Thyroid gland (tissue), 4 donors: Measurements from ENCODE around the gene YWHAQ. TPM values are rescaled to one million over a fixed set of nuclear protein-coding genes. Genes with fewer than 3 reads are reported as not detected.

ENCODE experiments used
- DNase-seq, 2 donors: peaks; one replicate each; pipeline ENCODE4 v3.0.0-alpha.2; 2019
- H3K27ac ChIP-seq, 3 donors: fragments of 200-600 bp; sonication (generic); 1 replicate in 2 of 3; 2 replicates in 1 of 3; pipeline ENCODE4 v1.5.1; 2016 to 2019; ENCODE audit warnings: mild to moderate bottlenecking in 1 of 3, moderate library complexity in 1 of 3
- H3K27me3 ChIP-seq: fragments of 200-600 bp; sonication (generic); one replicate; pipeline ENCODE4 v1.5.1; 2019
- H3K36me3 ChIP-seq, 2 donors: fragments of 200-600 bp; sonication (generic); one replicate each; pipeline ENCODE4 v1.5.1; 2016 to 2019
- H3K4me1 ChIP-seq, 2 donors: fragments of 200-600 bp; sonication (generic); one replicate each; pipeline ENCODE4 v1.5.1; 2017 to 2019
- H3K4me3 ChIP-seq, 3 donors: fragments of 200-600 bp; sonication (generic); replicated peaks in 1 of 3; 1 replicate in 2 of 3; 2 replicates in 1 of 3; pipeline ENCODE4 v1.5.1; 2016; ENCODE audit warnings: mild to moderate bottlenecking in 1 of 3
- H3K9me3 ChIP-seq: fragments of 200-600 bp; sonication (generic); one replicate; pipeline ENCODE4 v1.5.1; 2017
- CTCF ChIP-seq, 6 experiments: fragments of 200-600 bp in 3 of 6; fragments of 450-650 bp in 3 of 6; sonication (generic) in 3 of 6; IDR thresholded peaks; one replicate each; pipeline ENCODE4 v1.5.1; 2016 to 2019; ENCODE audit warnings: antibody characterized with exemption in 6 of 6, mild to moderate bottlenecking in 2 of 6, inconsistent platforms in 1 of 6, moderate library complexity in 1 of 6
- POLR2A ChIP-seq, 2 donors: fragments of 450-650 bp; IDR thresholded peaks; one replicate each; pipeline ENCODE4 v1.6.1; 2017; ENCODE audit warnings: antibody characterized with exemption in 2 of 2, mild to moderate bottlenecking in 2 of 2, moderate library complexity in 1 of 2
- WGBS, 2 donors: methylation state at CpG; one replicate each; pipeline ENCODE4 v1.1.5; 2017; 5-methylcytosine and 5-hydroxymethylcytosine counted together
- intact Hi-C: fragments of 100-400 bp; cut with DNase I; formaldehyde crosslinking; loops from one replicate; pipeline ENCODE4 v1.15.1; 2023
- total RNA-seq, 4 donors: library from RNA; depleted of rRNA; stranded (reverse); fragments of >200 nt; gene quantifications; one replicate each; pipeline ENCODE4 v1.2.3, GENCODE V29; 2016

The YWHAQ gene
- total RNA-seq, 4 donors from 2014 or later, result 246 to 270 (median 265) TPM

- intact Hi-C loops, result no loop called here
- Histone ChIP-seq H3K4me1 (no peaks in the 10 kb centered on the region), H3K36me3 (no peaks in the 10 kb centered on the region), H3K27ac (no peak overlapping the region), H3K27me3 (no peaks in the 10 kb centered on the region), H3K4me3 (no peak overlapping the region), H3K9me3 (no peaks in the 10 kb centered on the region)
- TF ChIP-seq CTCF (IDR thresholded peaks at IDR 0.05) (no peak), POLR2A (IDR thresholded peaks at IDR 0.05) (no peak)
- DNase-seq, result no peak
- WGBS, 2 donors, result 84 to 88% methylated on average over 10 of the region's 10 CpGs
These were observed 22.9 kb upstream of the YWHAQ start for GRCh38 chr2:9653485-9654271.

GRCh38 chr2:9652898-9653479 is 22.2 kb upstream of the YWHAQ start:
- 48 to 54% methylated on average over 5 of the region's 5 CpGs for WGBS, 2 donors
- H3K4me3 ChIP-seq, result no peak overlapping the region
- intact Hi-C loops, result no loop called here

GRCh38 chr2:9652267-9652666 is 21.5 kb upstream of the YWHAQ start:
- Histone ChIP-seq H3K4me3 (no peak overlapping the region), H3K4me1 (no peaks in the 10 kb centered on the region), H3K27ac (no peak overlapping the region), H3K36me3 (no peaks in the 10 kb centered on the region), H3K27me3 (no peaks in the 10 kb centered on the region), H3K9me3 (no peaks in the 10 kb centered on the region)
- WGBS, 2 donors, result 38 to 98% methylated on average over 1 of the region's 1 CpG
- TF ChIP-seq POLR2A (IDR thresholded peaks at IDR 0.05), result no peak
- intact Hi-C loops, result no loop called here
- DNase-seq, result no peak

More at GRCh38 chr2:9652898-9653479, 22.2 kb upstream of the YWHAQ start:
- H3K4me1 ChIP-seq, result no peaks in the 10 kb centered on the region
- DNase-seq, result peak in 1 of 2 donors; percentile 9
- no peaks in the 10 kb centered on the region for H3K9me3 ChIP-seq
- TF ChIP-seq CTCF (IDR thresholded peaks at IDR 0.05), result no peak
- TF ChIP-seq POLR2A (IDR thresholded peaks at IDR 0.05), result no peak
- H3K36me3 ChIP-seq, result no peaks in the 10 kb centered on the region
- no peak overlapping the region for H3K27ac ChIP-seq
- H3K27me3 ChIP-seq, result no peaks in the 10 kb centered on the region

GRCh38 chr2:9650119-9650821 is 19.5 kb upstream of the YWHAQ start:
- no peaks in the 10 kb centered on the region for H3K27me3 ChIP-seq
- H3K4me3 ChIP-seq, result no peak overlapping the region
- WGBS, 2 donors, result 64 to 85% methylated on average over 4 of the region's 4 CpGs
- no peak for DNase-seq
- no peaks in the 10 kb centered on the region for H3K4me1 ChIP-seq
- intact Hi-C loops, result no loop called here
- H3K36me3 ChIP-seq, result no peaks in the 10 kb centered on the region
- no peaks in the 10 kb centered on the region for H3K9me3 ChIP-seq
- TF ChIP-seq POLR2A (IDR thresholded peaks at IDR 0.05) (no peak), CTCF (IDR thresholded peaks at IDR 0.05) (no peak)
- no peak overlapping the region for H3K27ac ChIP-seq

- no peaks in the 10 kb centered on the region for H3K4me1 ChIP-seq
- H3K4me3 ChIP-seq, result no peak overlapping the region
- H3K9me3 ChIP-seq, result no peaks in the 10 kb centered on the region
- no peak overlapping the region for H3K27ac ChIP-seq
- WGBS, 2 donors, result 69 to 71% methylated on average over 6 of the region's 6 CpGs
- H3K36me3 ChIP-seq, result no peaks in the 10 kb centered on the region
- intact Hi-C loops, result no loop called here
- no peak for DNase-seq
- H3K27me3 ChIP-seq, result no peaks in the 10 kb centered on the region
- no peak for TF ChIP-seq POLR2A (IDR thresholded peaks at IDR 0.05)
- no peak for TF ChIP-seq CTCF (IDR thresholded peaks at IDR 0.05)
These were observed 18.5 kb upstream of the YWHAQ start for GRCh38 chr2:9649261-9649660.
